GM23248 (cell line): ENCODE results near the gene ERG. TPM values are rescaled to one million over a fixed set of nuclear protein-coding genes. Genes with fewer than 3 reads are reported as not detected.

ENCODE experiments used
- DNase-seq: peaks from one replicate; pipeline ENCODE4 v3.0.0-alpha.2; 2015
- H2AFZ ChIP-seq: fragments of 200-600 bp; sonication (generic); 2 replicates; pipeline ENCODE4 v1.6.1; 2016; ENCODE audit warnings: antibody characterized with exemption
- H3F3A ChIP-seq: fragments of 200-600 bp; sonication (generic); 2 replicates; pipeline ENCODE4 v1.6.1; 2016; ENCODE audit warnings: mild to moderate bottlenecking, antibody characterized with exemption, mixed run types; ENCODE audit not compliant: insufficient read depth
- H3K27ac ChIP-seq: fragments of 200-600 bp; sonication (generic); 2 replicates; pipeline ENCODE4 v1.5.1; 2016; ENCODE audit warnings: mild to moderate bottlenecking
- H3K27me3 ChIP-seq: fragments of 200-600 bp; sonication (generic); replicated peaks from 2 replicates; pipeline ENCODE4 v1.6.1; 2016; ENCODE audit warnings: mild to moderate bottlenecking; ENCODE audit not compliant: insufficient read depth
- H3K36me3 ChIP-seq: fragments of 200-600 bp; sonication (generic); 2 replicates; pipeline ENCODE4 v1.6.1; 2016; ENCODE audit warnings: low read depth, mild to moderate bottlenecking
- H3K4me1 ChIP-seq: fragments of 200-600 bp; sonication (generic); 2 replicates; pipeline ENCODE4 v1.6.1; 2016; ENCODE audit warnings: mild to moderate bottlenecking; ENCODE audit not compliant: insufficient read depth
- H3K4me2 ChIP-seq: fragments of 200-600 bp; sonication (generic); one replicate; pipeline ENCODE4 v1.6.1; 2016; ENCODE audit warnings: mild to moderate bottlenecking; ENCODE audit not compliant: unreplicated experiment
- H3K4me3 ChIP-seq: fragments of 200-600 bp; sonication (generic); 2 replicates; pipeline ENCODE4 v1.5.1; 2016; ENCODE audit warnings: mild to moderate bottlenecking
- H3K79me2 ChIP-seq: fragments of 200-600 bp; sonication (generic); 2 replicates; pipeline ENCODE4 v1.6.1; 2016; ENCODE audit warnings: mild to moderate bottlenecking; ENCODE audit not compliant: insufficient read depth
- H3K9ac ChIP-seq: fragments of 200-600 bp; sonication (generic); 2 replicates; pipeline ENCODE4 v1.6.1; 2016; ENCODE audit warnings: mild to moderate bottlenecking
- H3K9me2 ChIP-seq: fragments of 200-600 bp; sonication (generic); 2 replicates; pipeline ENCODE4 v1.6.1; 2016; ENCODE audit warnings: mixed run types, mild to moderate bottlenecking, moderate library complexity; ENCODE audit not compliant: insufficient read depth
- H3K9me3 ChIP-seq: fragments of 200-600 bp; sonication (generic); one replicate; pipeline ENCODE4 v1.6.1; 2017; ENCODE audit warnings: low read depth
- H4K20me1 ChIP-seq: fragments of 200-600 bp; sonication (generic); 2 replicates; pipeline ENCODE4 v1.6.0; 2016; ENCODE audit not compliant: insufficient read depth
- EZH2 ChIP-seq: fragments of 200-600 bp; sonication (generic); IDR thresholded peaks from 2 replicates; pipeline ENCODE4 v1.6.1; 2018; ENCODE audit warnings: antibody characterized with exemption, mild to moderate bottlenecking; ENCODE audit not compliant: insufficient read depth, poor library complexity, severe bottlenecking
- EZH2phosphoT487 ChIP-seq: fragments of 200-600 bp; sonication (generic); IDR thresholded peaks from 2 replicates; pipeline ENCODE4 v1.6.1; 2018; ENCODE audit warnings: antibody characterized with exemption, moderate library complexity, mild to moderate bottlenecking, low read depth; ENCODE audit not compliant: insufficient read depth
- WGBS, 2 experiments: methylation state at CpG; one replicate each; pipeline ENCODE4 v1.1.6; 2015 to 2017; ENCODE audit warnings: low lambda C conversion rate in 2 of 2, low coverage in 1 of 2; ENCODE audit errors: missing lambda C conversion rate in 2 of 2; 5-methylcytosine and 5-hydroxymethylcytosine counted together
- in situ Hi-C: fragments of 300-500 bp; cut with MboI; formaldehyde crosslinking; loops from 2 replicates; pipeline ENCODE4 v1.15.0; 2020
- polyA plus RNA-seq: library from polyadenylated mRNA; unstranded; fragments of >200 nt; fragmentation: Nextera tagmentation; extraction: Ambion mirVana; gene quantifications from 2 replicates; pipeline ENCODE4 v1.2.1, GENCODE V29; 2016
- total RNA-seq: library from RNA; depleted of rRNA; stranded (reverse); fragments of >200 nt; shearing (Covaris generic); gene quantifications from 2 replicates; pipeline ENCODE4 v1.2.3, GENCODE V29; 2014

ERG gene
- total and polyA plus RNA-seq, 2 experiments from 2014 or later: 0.76 to 1.3 TPM

GRCh38 chr21:38443110-38443509 is 55.2 kb downstream of the ERG start:
- Histone ChIP-seq H3K4me2 (no peak overlapping the region), H3K4me1 (peaks cover 25% of the 10 kb centered on the region), H3K36me3 (no peaks in the 10 kb centered on the region), H3K4me3 (no peak overlapping the region), H3K9me2 (no peaks in the 10 kb centered on the region), H2AFZ (no peak overlapping the region), H3K27ac (no peak overlapping the region), H3F3A (peaks cover 11% of the 10 kb centered on the region), H3K9ac (no peak overlapping the region), H3K9me3 (no peaks in the 10 kb centered on the region), H3K79me2 (no peaks in the 10 kb centered on the region), H4K20me1 (no peaks in the 10 kb centered on the region), H3K27me3 (no peaks in the 10 kb centered on the region)
- TF ChIP-seq EZH2phosphoT487 (no peak), EZH2 (no peak)
- in situ Hi-C loops: no loop called here
- DNase-seq: peak; percentile 3
- 52 to 69% methylated on average over 8 of the region's 8 CpGs for WGBS, 2 experiments

GRCh38 chr21:38441153-38441552 is 57.1 kb downstream of the ERG start:
- H4K20me1 ChIP-seq: no peaks in the 10 kb centered on the region
- no peak for TF ChIP-seq EZH2
- TF ChIP-seq EZH2phosphoT487: no peak
- no peaks in the 10 kb centered on the region for H3K27me3 ChIP-seq
- in situ Hi-C loops: no loop called here
- no peaks in the 10 kb centered on the region for H3K36me3 ChIP-seq
- peaks cover 28% of the 10 kb centered on the region for H3K4me1 ChIP-seq
- no peak for DNase-seq
- H3K79me2 ChIP-seq: no peaks in the 10 kb centered on the region
- H3K9me3 ChIP-seq: no peaks in the 10 kb centered on the region
- H3K4me2 ChIP-seq: peak overlapping the region; percentile 8
- no peak overlapping the region for H3K9ac ChIP-seq
- 69 to 82% methylated on average over 2 of the region's 2 CpGs for WGBS, 2 experiments
- no peaks in the 10 kb centered on the region for H3K9me2 ChIP-seq
- peaks cover 12% of the 10 kb centered on the region for H3F3A ChIP-seq
- peak overlapping the region; percentile 54 for H3K27ac ChIP-seq
- no peak overlapping the region for H2AFZ ChIP-seq
- H3K4me3 ChIP-seq: no peak overlapping the region

GRCh38 chr21:38440746-38441145 is 57.5 kb downstream of the ERG start:
- no peaks in the 10 kb centered on the region for H3K79me2 ChIP-seq
- no peak overlapping the region for H2AFZ ChIP-seq
- peak overlapping the region; percentile 54 for H3K27ac ChIP-seq
- peaks cover 29% of the 10 kb centered on the region for H3K4me1 ChIP-seq
- in situ Hi-C loops: no loop called here
- H3K36me3 ChIP-seq: no peaks in the 10 kb centered on the region
- H4K20me1 ChIP-seq: no peaks in the 10 kb centered on the region
- WGBS, 2 experiments: 49 to 53% methylated on average over 5 of the region's 5 CpGs
- no peak overlapping the region for H3K4me3 ChIP-seq
- peak overlapping the region; percentile 8 for H3K4me2 ChIP-seq
- peak; percentile 91 for DNase-seq
- TF ChIP-seq EZH2 (no peak), EZH2phosphoT487 (no peak)
- no peak overlapping the region for H3K9ac ChIP-seq
- no peaks in the 10 kb centered on the region for H3K27me3 ChIP-seq
- H3K9me2 ChIP-seq: no peaks in the 10 kb centered on the region
- H3K9me3 ChIP-seq: no peaks in the 10 kb centered on the region
- H3F3A ChIP-seq: peaks cover 12% of the 10 kb centered on the region

- Histone ChIP-seq H3K36me3 (no peaks in the 10 kb centered on the region), H3K79me2 (no peaks in the 10 kb centered on the region), H2AFZ (no peak overlapping the region), H3F3A (peaks cover 14% of the 10 kb centered on the region), H3K4me2 (no peak overlapping the region), H3K4me1 (peaks cover 34% of the 10 kb centered on the region), H3K9me3 (no peaks in the 10 kb centered on the region), H3K9me2 (no peaks in the 10 kb centered on the region), H3K27ac (no peak overlapping the region), H3K4me3 (no peak overlapping the region), H4K20me1 (no peaks in the 10 kb centered on the region), H3K27me3 (no peaks in the 10 kb centered on the region), H3K9ac (no peak overlapping the region)
- in situ Hi-C loops: no loop called here
- TF ChIP-seq EZH2 (no peak), EZH2phosphoT487 (no peak)
- 87 to 96% methylated on average over 4 to 5 of the region's 5 CpGs for WGBS, 2 experiments
- no peak for DNase-seq
Measured at GRCh38 chr21:38439957-38440356, 58.3 kb downstream of the ERG start.

GRCh38 chr21:38439426-38439825 is 58.9 kb downstream of the ERG start:
- Histone ChIP-seq H3K9me3 (no peaks in the 10 kb centered on the region), H3K27ac (no peak overlapping the region), H3K9me2 (no peaks in the 10 kb centered on the region), H3K4me1 (peaks cover 38% of the 10 kb centered on the region), H3K4me2 (no peak overlapping the region), H3K79me2 (no peaks in the 10 kb centered on the region), H3K27me3 (no peaks in the 10 kb centered on the region), H3F3A (peaks cover 17% of the 10 kb centered on the region), H3K9ac (no peak overlapping the region), H3K4me3 (no peak overlapping the region), H4K20me1 (no peaks in the 10 kb centered on the region), H2AFZ (no peak overlapping the region), H3K36me3 (no peaks in the 10 kb centered on the region)
- DNase-seq: peak; percentile 13
- TF ChIP-seq EZH2 (no peak), EZH2phosphoT487 (no peak)
- in situ Hi-C loops: no loop called here
- WGBS, 2 experiments: 30 to 36% methylated on average over 6 of the region's 6 CpGs
